WERI-Rb-1 (cell line): Measurements from ENCODE around the gene PCDHA4.
"Not testable (repeated sequence)": the region's sequence is repeated elsewhere in the genome, so short reads cannot be mapped to it uniquely, and the experiment has no call there.

Experiments
- DNase-seq: peaks from one replicate; pipeline ENCODE4 v3.0.0-alpha.2; 2020
- H3K27ac ChIP-seq: fragments of 250-450 bp; sonication (Bioruptor Pico); 2 replicates; pipeline ENCODE4 v1.5.1; 2020; ENCODE audit warnings: mild to moderate bottlenecking, moderate library complexity
- H3K27me3 ChIP-seq: fragments of 250-450 bp; sonication (Bioruptor Pico); 2 replicates; pipeline ENCODE4 v1.5.1; 2021; ENCODE audit warnings: mild to moderate bottlenecking, low read depth, moderate library complexity; ENCODE audit not compliant: insufficient read depth, severe bottlenecking
- H3K36me3 ChIP-seq: fragments of 250-450 bp; sonication (Bioruptor Pico); 2 replicates; pipeline ENCODE4 v1.5.1; 2020; ENCODE audit warnings: mild to moderate bottlenecking, moderate library complexity
- H3K4me3 ChIP-seq: 2 replicates; pipeline ENCODE4 v1.5.1; 2011; ENCODE audit warnings: low read depth, mild to moderate bottlenecking, control low read depth, low read length
- H3K9me3 ChIP-seq: fragments of 250-450 bp; sonication (Bioruptor Pico); 2 replicates; pipeline ENCODE4 v1.5.1; 2021; ENCODE audit warnings: mild to moderate bottlenecking, moderate library complexity; ENCODE audit not compliant: severe bottlenecking
- TF ChIP-seq, protein P1 (sequence below): IDR thresholded peaks from 2 replicates; pipeline ENCODE4 v1.5.1; 2011; ENCODE audit warnings: low read depth, mild to moderate bottlenecking, control low read depth, inconsistent platforms, low read length

The PCDHA4 gene

GRCh38 chr5:140791089-140791488, 15.8 kb upstream of the PCDHA4 start:
- no peaks in the 10 kb centered on the region for H3K36me3 ChIP-seq
- TF ChIP-seq, protein P1, sequence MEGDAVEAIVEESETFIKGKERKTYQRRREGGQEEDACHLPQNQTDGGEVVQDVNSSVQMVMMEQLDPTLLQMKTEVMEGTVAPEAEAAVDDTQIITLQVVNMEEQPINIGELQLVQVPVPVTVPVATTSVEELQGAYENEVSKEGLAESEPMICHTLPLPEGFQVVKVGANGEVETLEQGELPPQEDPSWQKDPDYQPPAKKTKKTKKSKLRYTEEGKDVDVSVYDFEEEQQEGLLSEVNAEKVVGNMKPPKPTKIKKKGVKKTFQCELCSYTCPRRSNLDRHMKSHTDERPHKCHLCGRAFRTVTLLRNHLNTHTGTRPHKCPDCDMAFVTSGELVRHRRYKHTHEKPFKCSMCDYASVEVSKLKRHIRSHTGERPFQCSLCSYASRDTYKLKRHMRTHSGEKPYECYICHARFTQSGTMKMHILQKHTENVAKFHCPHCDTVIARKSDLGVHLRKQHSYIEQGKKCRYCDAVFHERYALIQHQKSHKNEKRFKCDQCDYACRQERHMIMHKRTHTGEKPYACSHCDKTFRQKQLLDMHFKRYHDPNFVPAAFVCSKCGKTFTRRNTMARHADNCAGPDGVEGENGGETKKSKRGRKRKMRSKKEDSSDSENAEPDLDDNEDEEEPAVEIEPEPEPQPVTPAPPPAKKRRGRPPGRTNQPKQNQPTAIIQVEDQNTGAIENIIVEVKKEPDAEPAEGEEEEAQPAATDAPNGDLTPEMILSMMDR, result no peak
- peaks cover 6% of the 10 kb centered on the region for H3K9me3 ChIP-seq
- DNase-seq, result no peak
- no peak overlapping the region for H3K4me3 ChIP-seq
- H3K27me3 ChIP-seq, result no peaks in the 10 kb centered on the region
- no peak overlapping the region for H3K27ac ChIP-seq

DNA sequence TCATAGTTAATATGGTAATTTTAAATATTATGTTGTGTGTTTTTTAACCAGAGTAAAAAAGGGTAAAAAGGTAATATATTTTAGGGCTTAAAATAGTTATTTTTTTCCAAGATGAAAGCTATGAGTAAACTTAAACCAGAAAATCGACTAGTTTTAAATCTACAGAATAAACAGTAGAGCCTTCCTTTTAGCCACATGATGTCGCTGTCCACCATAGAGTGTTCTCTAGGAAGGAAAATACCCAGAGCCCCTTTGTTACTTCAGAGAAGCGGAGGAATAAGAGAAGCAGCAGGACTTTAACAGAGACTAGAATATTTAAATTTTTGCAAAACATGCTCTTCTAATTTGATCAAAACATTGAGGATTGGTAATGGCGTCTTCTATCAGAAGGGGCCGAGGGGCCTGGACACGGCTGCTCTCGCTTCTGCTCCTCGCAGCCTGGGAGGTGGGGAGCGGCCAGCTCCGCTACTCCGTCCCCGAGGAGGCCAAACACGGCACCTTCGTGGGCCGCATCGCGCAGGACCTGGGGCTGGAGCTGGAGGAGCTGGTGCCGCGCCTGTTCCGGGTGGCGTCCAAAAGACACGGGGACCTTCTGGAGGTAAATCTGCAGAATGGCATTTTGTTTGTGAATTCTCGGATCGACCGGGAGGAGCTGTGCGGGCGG, 12.1 kb upstream of the PCDHA4 start, which contains the start of gene PCDHA2:
Gene PCDHA2, plus strand, starts transcription at position 258 of the 664 bp plus-strand sequence.
- Histone ChIP-seq H3K27me3 (no peaks in the 10 kb centered on the region), H3K9me3 (no peaks in the 10 kb centered on the region), H3K27ac (no peak within 1 kb of the TSS), H3K36me3 (no peaks in the 10 kb centered on the region), H3K4me3 (no peak within 1 kb of the TSS)
- no peak for DNase-seq
- TF ChIP-seq, protein P1, result no peak

GRCh38 chr5:140795259-140795641, 11.6 kb upstream of the PCDHA4 start:
- no peak for DNase-seq
- no peak overlapping the region for H3K4me3 ChIP-seq
- no peaks in the 10 kb centered on the region for H3K36me3 ChIP-seq
- H3K27ac ChIP-seq, result no peak overlapping the region
- no peaks in the 10 kb centered on the region for H3K9me3 ChIP-seq
- no peaks in the 10 kb centered on the region for H3K27me3 ChIP-seq
- TF ChIP-seq, protein P1, result no peak

DNA sequence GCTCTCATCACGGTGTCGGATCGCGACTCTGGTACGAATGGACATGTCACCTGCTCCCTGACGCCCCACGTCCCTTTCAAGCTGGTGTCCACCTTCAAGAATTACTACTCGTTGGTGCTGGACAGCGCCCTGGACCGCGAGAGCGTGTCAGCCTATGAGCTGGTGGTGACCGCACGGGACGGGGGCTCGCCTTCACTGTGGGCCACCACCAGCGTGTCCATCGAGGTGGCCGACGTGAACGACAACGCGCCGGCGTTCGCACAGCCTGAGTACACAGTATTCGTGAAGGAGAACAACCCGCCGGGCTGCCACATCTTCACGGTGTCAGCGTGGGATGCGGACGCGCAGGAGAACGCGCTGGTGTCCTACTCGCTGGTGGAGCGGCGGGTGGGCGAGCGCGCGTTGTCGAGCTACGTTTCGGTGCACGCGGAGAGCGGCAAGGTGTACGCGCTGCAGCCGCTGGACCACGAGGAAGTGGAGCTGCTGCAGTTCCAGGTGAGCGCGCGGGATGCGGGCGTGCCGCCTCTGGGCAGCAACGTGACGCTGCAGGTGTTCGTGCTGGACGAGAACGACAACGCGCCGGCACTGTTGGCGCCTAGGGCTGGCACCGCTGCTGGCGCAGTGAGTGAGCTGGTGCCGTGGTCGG, 10.7 kb upstream of the PCDHA4 start:
- not testable (repeated sequence) for H3K27ac ChIP-seq, H3K9me3 ChIP-seq, H3K27me3 ChIP-seq, H3K36me3 ChIP-seq, DNase-seq, H3K4me3 ChIP-seq

GRCh38 chr5:140796718-140797095, 10.2 kb upstream of the PCDHA4 start:
- H3K27ac ChIP-seq, result no peak overlapping the region
- H3K4me3 ChIP-seq, result no peak overlapping the region
- no peaks in the 10 kb centered on the region for H3K36me3 ChIP-seq
- no peak for DNase-seq
- H3K27me3 ChIP-seq, result no peaks in the 10 kb centered on the region
- H3K9me3 ChIP-seq, result no peaks in the 10 kb centered on the region
- TF ChIP-seq, protein P1, result no peak

- Histone ChIP-seq H3K27ac (no peak within 1 kb of the TSS), H3K36me3 (no peaks in the 10 kb centered on the region), H3K27me3 (no peaks in the 10 kb centered on the region), H3K4me3 (no peak within 1 kb of the TSS), H3K9me3 (peaks cover 2% of the 10 kb centered on the region)
- DNase-seq, result no peak
- TF ChIP-seq, protein P1, result 0 out of 2 replicates have a peak, but pooled peaks have one; percentile 5
These were observed 5.9 kb upstream of the PCDHA4 start, which contains the start of gene PCDHA3 for GRCh38 chr5:140800816-140801493. Gene PCDHA3 (plus strand): TSS chr5:140801057.
